ENCODE results near the gene TGFBI.

TGFBI gene

GRCh38 chr5:136079195-136079985, 50.6 kb downstream of the TGFBI start:
- WGBS, 2 experiments (ENCODE audit: insufficient coverage in 2 of 2), result 74 to 93% methylated on average over 17 to 22 of the region's 25 CpGs
- H3K4me3 ChIP-seq (ENCODE audit: extremely low read depth, insufficient read depth, low read length, poor library complexity, severe bottlenecking), result peak overlapping the region; percentile 12
- H3K27ac ChIP-seq (ENCODE audit: low read depth, low read length, severe bottlenecking), result no peak overlapping the region
- H3K9me3 ChIP-seq (ENCODE audit: control insufficient read depth, low read length), result no peaks in the 10 kb centered on the region
- H3K36me3 ChIP-seq (ENCODE audit: control insufficient read depth, insufficient read depth, low read length), result no peaks in the 10 kb centered on the region
- no peaks in the 10 kb centered on the region for H3K4me1 ChIP-seq (ENCODE audit: control insufficient read depth, insufficient read depth, low read length, poor library complexity, severe bottlenecking)

- 73 to 83% methylated on average over 10 to 13 of the region's 13 CpGs for WGBS, 2 experiments (ENCODE audit: insufficient coverage in 2 of 2)
- Histone ChIP-seq H3K4me3 (ENCODE audit: extremely low read depth, insufficient read depth, low read length, poor library complexity, severe bottlenecking) (peak overlapping the region; percentile 12), H3K36me3 (ENCODE audit: control insufficient read depth, insufficient read depth, low read length) (no peaks in the 10 kb centered on the region), H3K27ac (ENCODE audit: low read depth, low read length, severe bottlenecking) (no peak overlapping the region), H3K4me1 (ENCODE audit: control insufficient read depth, insufficient read depth, low read length, poor library complexity, severe bottlenecking) (no peaks in the 10 kb centered on the region), H3K9me3 (ENCODE audit: control insufficient read depth, low read length) (no peaks in the 10 kb centered on the region)
These were observed 51.3 kb downstream of the TGFBI start for GRCh38 chr5:136080113-136080482.

- Histone ChIP-seq H3K36me3 (ENCODE audit: control insufficient read depth, insufficient read depth, low read length) (no peaks in the 10 kb centered on the region), H3K27ac (ENCODE audit: low read depth, low read length, severe bottlenecking) (no peak overlapping the region)
- WGBS, 2 experiments (ENCODE audit: insufficient coverage in 2 of 2), result 59 to 79% methylated on average over 28 to 34 of the region's 34 CpGs
These were observed 51.9 kb downstream of the TGFBI start for GRCh38 chr5:136080483-136081216.

GRCh38 chr5:136081217-136081591, 52.4 kb downstream of the TGFBI start:
- H3K9me3 ChIP-seq (ENCODE audit: control insufficient read depth, low read length), result no peaks in the 10 kb centered on the region
- no peaks in the 10 kb centered on the region for H3K4me1 ChIP-seq (ENCODE audit: control insufficient read depth, insufficient read depth, low read length, poor library complexity, severe bottlenecking)
- H3K36me3 ChIP-seq (ENCODE audit: control insufficient read depth, insufficient read depth, low read length), result no peaks in the 10 kb centered on the region
- WGBS, 2 experiments (ENCODE audit: insufficient coverage in 2 of 2), result 80 to 100% methylated on average over 1 of the region's 2 CpGs
- no peak overlapping the region for H3K27ac ChIP-seq (ENCODE audit: low read depth, low read length, severe bottlenecking)
- no peak overlapping the region for H3K4me3 ChIP-seq (ENCODE audit: extremely low read depth, insufficient read depth, low read length, poor library complexity, severe bottlenecking)

More at GRCh38 chr5:136080483-136081216, 51.9 kb downstream of the TGFBI start:
- Histone ChIP-seq H3K9me3 (ENCODE audit: control insufficient read depth, low read length) (no peaks in the 10 kb centered on the region), H3K4me1 (ENCODE audit: control insufficient read depth, insufficient read depth, low read length, poor library complexity, severe bottlenecking) (no peaks in the 10 kb centered on the region), H3K4me3 (ENCODE audit: extremely low read depth, insufficient read depth, low read length, poor library complexity, severe bottlenecking) (peak overlapping the region; percentile 22)

GRCh38 chr5:136082390-136083193, 53.8 kb downstream of the TGFBI start:
- H3K36me3 ChIP-seq (ENCODE audit: control insufficient read depth, insufficient read depth, low read length), result no peaks in the 10 kb centered on the region
- H3K27ac ChIP-seq (ENCODE audit: low read depth, low read length, severe bottlenecking), result no peak overlapping the region
- no peaks in the 10 kb centered on the region for H3K4me1 ChIP-seq (ENCODE audit: control insufficient read depth, insufficient read depth, low read length, poor library complexity, severe bottlenecking)
- H3K9me3 ChIP-seq (ENCODE audit: control insufficient read depth, low read length), result no peaks in the 10 kb centered on the region
- WGBS, 2 experiments (ENCODE audit: insufficient coverage in 2 of 2), result 34 to 46% methylated on average over 6 to 7 of the region's 8 CpGs
- H3K4me3 ChIP-seq (ENCODE audit: extremely low read depth, insufficient read depth, low read length, poor library complexity, severe bottlenecking), result no peak overlapping the region

- WGBS, 2 experiments (ENCODE audit: insufficient coverage in 2 of 2), result no CpG with 5 or more reads among the region's 1 CpG
- Histone ChIP-seq H3K9me3 (ENCODE audit: control insufficient read depth, low read length) (no peaks in the 10 kb centered on the region), H3K4me1 (ENCODE audit: control insufficient read depth, insufficient read depth, low read length, poor library complexity, severe bottlenecking) (peaks cover 7% of the 10 kb centered on the region), H3K36me3 (ENCODE audit: control insufficient read depth, insufficient read depth, low read length) (no peaks in the 10 kb centered on the region), H3K27ac (ENCODE audit: low read depth, low read length, severe bottlenecking) (no peak overlapping the region), H3K4me3 (ENCODE audit: extremely low read depth, insufficient read depth, low read length, poor library complexity, severe bottlenecking) (no peak overlapping the region)
These were observed 55.9 kb downstream of the TGFBI start for GRCh38 chr5:136084698-136085097.

- no peak overlapping the region for H3K4me3 ChIP-seq (ENCODE audit: extremely low read depth, insufficient read depth, low read length, poor library complexity, severe bottlenecking)
- no CpG with 5 or more reads among the region's 5 CpGs for WGBS, 2 experiments (ENCODE audit: insufficient coverage in 2 of 2)
These were observed 58.2 kb downstream of the TGFBI start for GRCh38 chr5:136086783-136087566.

GRCh38 chr5:136087961-136088871, 59.4 kb downstream of the TGFBI start:
- Histone ChIP-seq H3K27ac (ENCODE audit: low read depth, low read length, severe bottlenecking) (no peak overlapping the region), H3K36me3 (ENCODE audit: control insufficient read depth, insufficient read depth, low read length) (no peaks in the 10 kb centered on the region), H3K9me3 (ENCODE audit: control insufficient read depth, low read length) (no peaks in the 10 kb centered on the region), H3K4me1 (ENCODE audit: control insufficient read depth, insufficient read depth, low read length, poor library complexity, severe bottlenecking) (peaks cover 7% of the 10 kb centered on the region), H3K4me3 (ENCODE audit: extremely low read depth, insufficient read depth, low read length, poor library complexity, severe bottlenecking) (no peak overlapping the region)
- 89 to 93% methylated on average over 14 to 16 of the region's 16 CpGs for WGBS, 2 experiments (ENCODE audit: insufficient coverage in 2 of 2)

More at GRCh38 chr5:136086783-136087566, 58.2 kb downstream of the TGFBI start:
- Histone ChIP-seq H3K27ac (ENCODE audit: low read depth, low read length, severe bottlenecking) (no peak overlapping the region), H3K4me1 (ENCODE audit: control insufficient read depth, insufficient read depth, low read length, poor library complexity, severe bottlenecking) (peaks cover 7% of the 10 kb centered on the region), H3K9me3 (ENCODE audit: control insufficient read depth, low read length) (no peaks in the 10 kb centered on the region), H3K36me3 (ENCODE audit: control insufficient read depth, insufficient read depth, low read length) (no peaks in the 10 kb centered on the region)

- Histone ChIP-seq H3K4me3 (ENCODE audit: extremely low read depth, insufficient read depth, low read length, poor library complexity, severe bottlenecking) (no peak overlapping the region), H3K27ac (ENCODE audit: low read depth, low read length, severe bottlenecking) (no peak overlapping the region), H3K9me3 (ENCODE audit: control insufficient read depth, low read length) (no peaks in the 10 kb centered on the region), H3K4me1 (ENCODE audit: control insufficient read depth, insufficient read depth, low read length, poor library complexity, severe bottlenecking) (peaks cover 7% of the 10 kb centered on the region), H3K36me3 (ENCODE audit: control insufficient read depth, insufficient read depth, low read length) (no peaks in the 10 kb centered on the region)
- WGBS, 2 experiments (ENCODE audit: insufficient coverage in 2 of 2), result 99% methylated on average over 6 to 7 of the region's 7 CpGs
These were observed 61.0 kb downstream of the TGFBI start for GRCh38 chr5:136089791-136090190.
